Measurements from ENCODE around the gene SOX5.
"Not testable (repeated sequence)": the region's sequence is repeated elsewhere in the genome, so short reads cannot be mapped to it uniquely, and the experiment has no call there.

DNA sequence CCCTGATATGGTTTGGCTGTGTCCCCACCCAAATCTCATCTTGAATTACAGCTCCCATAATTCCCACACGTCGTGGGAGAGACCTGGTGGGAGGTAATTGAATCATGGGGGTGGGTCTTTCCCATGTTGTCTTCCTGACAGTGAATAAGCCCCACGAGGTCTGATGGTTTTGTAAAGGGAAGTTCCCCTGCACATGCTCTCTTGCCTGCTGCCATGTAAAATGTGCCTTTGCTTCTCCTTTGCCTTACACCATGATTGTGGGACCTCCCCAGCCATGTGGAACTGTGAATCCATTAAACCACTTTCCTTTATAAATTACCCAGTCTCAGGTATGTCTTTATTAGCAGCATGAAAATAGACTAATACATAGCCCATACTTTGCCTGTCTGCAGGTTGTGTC is 458.4 kb downstream of the SOX5 start:
- TF ChIP-seq, protein P1, sequence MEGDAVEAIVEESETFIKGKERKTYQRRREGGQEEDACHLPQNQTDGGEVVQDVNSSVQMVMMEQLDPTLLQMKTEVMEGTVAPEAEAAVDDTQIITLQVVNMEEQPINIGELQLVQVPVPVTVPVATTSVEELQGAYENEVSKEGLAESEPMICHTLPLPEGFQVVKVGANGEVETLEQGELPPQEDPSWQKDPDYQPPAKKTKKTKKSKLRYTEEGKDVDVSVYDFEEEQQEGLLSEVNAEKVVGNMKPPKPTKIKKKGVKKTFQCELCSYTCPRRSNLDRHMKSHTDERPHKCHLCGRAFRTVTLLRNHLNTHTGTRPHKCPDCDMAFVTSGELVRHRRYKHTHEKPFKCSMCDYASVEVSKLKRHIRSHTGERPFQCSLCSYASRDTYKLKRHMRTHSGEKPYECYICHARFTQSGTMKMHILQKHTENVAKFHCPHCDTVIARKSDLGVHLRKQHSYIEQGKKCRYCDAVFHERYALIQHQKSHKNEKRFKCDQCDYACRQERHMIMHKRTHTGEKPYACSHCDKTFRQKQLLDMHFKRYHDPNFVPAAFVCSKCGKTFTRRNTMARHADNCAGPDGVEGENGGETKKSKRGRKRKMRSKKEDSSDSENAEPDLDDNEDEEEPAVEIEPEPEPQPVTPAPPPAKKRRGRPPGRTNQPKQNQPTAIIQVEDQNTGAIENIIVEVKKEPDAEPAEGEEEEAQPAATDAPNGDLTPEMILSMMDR (IDR thresholded peaks at IDR 0.05) = not testable (repeated sequence)
- TF ChIP-seq POLR2A (IDR thresholded peaks at IDR 0.05) = not testable (repeated sequence)
